ENCODE measurements around the gene ECI1. TPM values are rescaled to one million over a fixed set of nuclear protein-coding genes. Genes with fewer than 3 reads are reported as not detected.
"Not testable (repeated sequence)": the region's sequence is repeated elsewhere in the genome, so short reads cannot be mapped to it uniquely, and the experiment has no call there.

ECI1 gene
- total and polyA plus RNA-seq, 4 donors, result 28.4 to 66.0 (median 47.1) TPM

DNA sequence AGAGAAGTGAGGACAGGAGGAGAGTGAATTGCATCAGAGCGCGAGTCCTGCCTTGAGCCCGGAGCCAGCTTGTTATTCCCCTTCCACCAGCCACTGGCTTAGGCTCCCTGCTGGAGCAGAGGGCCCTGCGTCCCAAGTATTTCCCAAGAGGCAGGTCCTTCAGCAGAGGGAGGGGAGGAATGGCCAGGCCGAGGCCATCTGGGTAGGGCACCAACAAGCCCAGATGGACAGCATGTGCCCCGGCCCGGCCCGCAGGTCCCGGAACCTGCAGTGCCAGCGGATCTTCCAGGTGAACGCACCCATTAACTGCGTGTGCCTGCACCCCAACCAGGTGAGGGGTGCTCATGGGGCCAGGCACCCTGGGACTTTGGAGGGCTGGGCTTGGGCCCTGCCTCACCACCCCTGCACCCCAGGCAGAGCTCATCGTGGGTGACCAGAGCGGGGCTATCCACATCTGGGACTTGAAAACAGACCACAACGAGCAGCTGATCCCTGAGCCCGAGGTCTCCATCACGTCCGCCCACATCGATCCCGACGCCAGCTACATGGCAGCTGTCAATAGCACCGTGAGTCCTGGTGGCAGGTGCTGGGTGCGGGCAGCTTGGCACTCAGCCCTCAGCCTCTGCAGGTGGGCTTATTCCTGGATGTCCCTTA lies 44.5 kb downstream of the ECI1 start:
- DNase-seq, result no peak
- Histone ChIP-seq H3K4me1 (ENCODE audit: control insufficient read depth in 1 of 2, insufficient read depth in 2 of 2, low read length in 2 of 2) (no peaks in the 10 kb centered on the region), H3K9me3 (ENCODE audit: control insufficient read depth, low read length) (no peaks in the 10 kb centered on the region), H3K4me3 (ENCODE audit: low read length in 2 of 2) (no peak overlapping the region), H3K36me3 (ENCODE audit: control insufficient read depth in 1 of 2, insufficient read depth in 2 of 2, low read length in 1 of 2) (no peaks in the 10 kb centered on the region), H3K27ac (ENCODE audit: low read depth in 1 of 2, low read length in 2 of 2) (no peak overlapping the region), H3K27me3 (ENCODE audit: control insufficient read depth in 1 of 2, insufficient read depth in 2 of 2, low read length in 1 of 2) (no peaks in the 10 kb centered on the region)
- intact Hi-C loops (cut with DNase I), result no loop called here
- 89 to 91% methylated on average over 23 of the region's 23 CpGs for WGBS, 2 donors
- ATAC-seq (ENCODE audit: low FRiP score), result no peak

DNA sequence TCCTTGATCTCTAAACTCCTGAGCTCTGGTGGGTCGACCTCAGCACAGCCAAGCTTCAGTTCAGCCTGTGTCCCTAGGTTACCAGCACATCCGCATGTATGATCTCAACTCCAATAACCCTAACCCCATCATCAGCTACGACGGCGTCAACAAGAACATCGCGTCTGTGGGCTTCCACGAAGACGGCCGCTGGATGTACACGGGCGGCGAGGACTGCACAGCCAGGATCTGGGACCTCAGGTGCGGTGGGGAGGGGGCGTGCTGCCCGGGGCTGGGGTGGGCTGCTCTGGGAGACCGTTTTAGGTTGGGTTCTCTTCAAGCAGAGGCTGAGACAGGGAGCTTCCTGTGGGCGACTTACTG lies 45.0 kb downstream of the ECI1 start:
- no peak for DNase-seq
- intact Hi-C loops (cut with DNase I), result no loop called here
- WGBS, 2 donors, result 78 to 83% methylated on average over 18 of the region's 18 CpGs

DNA sequence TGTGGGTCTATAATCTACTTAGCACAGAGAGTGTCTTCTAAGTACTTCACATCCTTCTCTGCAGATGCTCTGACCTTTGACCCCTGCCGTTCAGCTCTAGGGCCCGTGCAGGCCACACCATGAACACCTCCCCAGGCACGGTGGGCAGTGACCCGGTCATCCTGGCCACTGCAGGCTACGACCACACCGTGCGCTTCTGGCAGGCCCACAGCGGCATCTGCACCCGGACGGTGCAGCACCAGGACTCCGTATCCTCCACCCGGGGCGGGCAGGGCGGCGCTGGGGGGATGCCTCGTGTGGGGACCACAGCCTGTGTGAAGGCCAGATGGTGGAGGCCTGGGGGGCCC lies 45.4 kb downstream of the ECI1 start:
- ATAC-seq (ENCODE audit: low FRiP score) (peak; percentile 1), DNase-seq (peak in 1 of 2 donors; percentile 64)
- 5 to 8% methylated on average over 16 of the region's 16 CpGs for WGBS, 2 donors
- H3K9me3 ChIP-seq (ENCODE audit: control insufficient read depth, low read length), result no peaks in the 10 kb centered on the region
- peak overlapping the region; percentile 48 to 70 for H3K4me3 ChIP-seq (ENCODE audit: low read length in 2 of 2)
- H3K4me1 ChIP-seq (ENCODE audit: control insufficient read depth in 1 of 2, insufficient read depth in 2 of 2, low read length in 2 of 2), result no peaks in the 10 kb centered on the region
- H3K36me3 ChIP-seq (ENCODE audit: control insufficient read depth in 1 of 2, insufficient read depth in 2 of 2, low read length in 1 of 2), result no peaks in the 10 kb centered on the region
- intact Hi-C loops (cut with DNase I), result no loop called here
- no peaks in the 10 kb centered on the region for H3K27me3 ChIP-seq (ENCODE audit: control insufficient read depth in 1 of 2, insufficient read depth in 2 of 2, low read length in 1 of 2)
- no peak overlapping the region for H3K27ac ChIP-seq (ENCODE audit: low read depth in 1 of 2, low read length in 2 of 2)

More for the DNA sequence above, 45.0 kb downstream of the ECI1 start:
- no peaks in the 10 kb centered on the region for H3K4me1 ChIP-seq (ENCODE audit: control insufficient read depth in 1 of 2, insufficient read depth in 2 of 2, low read length in 2 of 2)
- no peak for ATAC-seq (ENCODE audit: low FRiP score)
- H3K36me3 ChIP-seq (ENCODE audit: control insufficient read depth in 1 of 2, insufficient read depth in 2 of 2, low read length in 1 of 2), result no peaks in the 10 kb centered on the region
- no peak overlapping the region for H3K4me3 ChIP-seq (ENCODE audit: low read length in 2 of 2)
- no peak overlapping the region for H3K27ac ChIP-seq (ENCODE audit: low read depth in 1 of 2, low read length in 2 of 2)
- no peaks in the 10 kb centered on the region for H3K9me3 ChIP-seq (ENCODE audit: control insufficient read depth, low read length)
- no peaks in the 10 kb centered on the region for H3K27me3 ChIP-seq (ENCODE audit: control insufficient read depth in 1 of 2, insufficient read depth in 2 of 2, low read length in 1 of 2)

DNA sequence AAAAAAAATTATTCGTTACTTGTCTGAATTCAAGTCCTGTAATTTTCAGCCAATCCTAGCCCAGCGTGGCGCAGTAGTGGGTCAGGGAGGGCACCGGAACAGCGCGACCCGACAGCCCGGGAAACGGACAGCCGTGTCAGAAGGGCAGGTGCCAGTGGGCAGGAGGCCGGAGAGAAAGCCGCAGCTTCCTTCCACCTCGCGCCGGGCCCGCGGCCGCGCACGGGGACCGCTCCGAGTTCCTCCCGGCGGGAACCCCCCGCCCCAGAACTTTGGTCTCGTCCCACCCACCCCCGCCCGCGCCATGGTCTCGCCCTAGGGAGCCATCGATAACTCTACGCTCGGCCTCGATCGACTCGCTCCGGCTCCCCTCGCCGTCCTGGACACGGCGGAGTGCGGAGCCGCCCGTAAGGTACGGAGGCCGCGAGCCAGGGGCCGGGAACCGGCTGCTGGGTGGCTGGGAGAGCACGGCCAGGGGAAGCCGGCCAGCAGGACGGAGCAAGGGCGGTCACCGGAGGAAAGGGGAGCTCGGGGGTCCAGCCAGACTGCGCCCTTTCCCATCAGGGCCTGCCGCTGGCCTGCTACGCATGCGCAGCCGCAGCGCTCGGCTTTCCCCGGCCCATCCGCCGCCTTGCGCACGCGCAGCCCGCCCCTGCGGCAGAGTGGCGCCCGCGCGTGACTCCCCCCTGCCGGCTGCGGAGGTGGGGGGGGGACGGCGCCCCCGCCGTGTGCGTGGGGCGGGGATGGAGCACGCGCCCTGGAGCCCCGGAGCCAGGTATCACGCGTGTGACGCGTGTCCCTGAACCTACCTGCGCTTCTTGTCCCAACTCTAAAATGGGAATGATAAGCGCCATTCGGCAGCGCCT lies 46.1 kb downstream of the ECI1 start, which contains the start of gene MLST8:
MLST8 (plus strand) TSS at position 351 of the 863 bp plus-strand sequence. CDS start 632 bp downstream, outside the sequence.
- intact Hi-C loops (cut with DNase I), result no loop called here
- DNase-seq (peak; percentile 92 to 95), ATAC-seq (ENCODE audit: low FRiP score) (peak; percentile 95)
- no peaks in the 10 kb centered on the region for H3K36me3 ChIP-seq (ENCODE audit: control insufficient read depth in 1 of 2, insufficient read depth in 2 of 2, low read length in 1 of 2)
- no peaks in the 10 kb centered on the region for H3K27me3 ChIP-seq (ENCODE audit: control insufficient read depth in 1 of 2, insufficient read depth in 2 of 2, low read length in 1 of 2)
- peak within 1 kb of the TSS; percentile 48 to 70 for H3K4me3 ChIP-seq (ENCODE audit: low read length in 2 of 2)
- no peaks in the 10 kb centered on the region for H3K4me1 ChIP-seq (ENCODE audit: control insufficient read depth in 1 of 2, insufficient read depth in 2 of 2, low read length in 2 of 2)
- no peaks in the 10 kb centered on the region for H3K9me3 ChIP-seq (ENCODE audit: control insufficient read depth, low read length)
- 1% methylated on average over 77 to 93 of the region's 93 CpGs for WGBS, 2 donors
- H3K27ac ChIP-seq (ENCODE audit: low read depth in 1 of 2, low read length in 2 of 2), result peak within 1 kb of the TSS; percentile 16 to 90

DNA sequence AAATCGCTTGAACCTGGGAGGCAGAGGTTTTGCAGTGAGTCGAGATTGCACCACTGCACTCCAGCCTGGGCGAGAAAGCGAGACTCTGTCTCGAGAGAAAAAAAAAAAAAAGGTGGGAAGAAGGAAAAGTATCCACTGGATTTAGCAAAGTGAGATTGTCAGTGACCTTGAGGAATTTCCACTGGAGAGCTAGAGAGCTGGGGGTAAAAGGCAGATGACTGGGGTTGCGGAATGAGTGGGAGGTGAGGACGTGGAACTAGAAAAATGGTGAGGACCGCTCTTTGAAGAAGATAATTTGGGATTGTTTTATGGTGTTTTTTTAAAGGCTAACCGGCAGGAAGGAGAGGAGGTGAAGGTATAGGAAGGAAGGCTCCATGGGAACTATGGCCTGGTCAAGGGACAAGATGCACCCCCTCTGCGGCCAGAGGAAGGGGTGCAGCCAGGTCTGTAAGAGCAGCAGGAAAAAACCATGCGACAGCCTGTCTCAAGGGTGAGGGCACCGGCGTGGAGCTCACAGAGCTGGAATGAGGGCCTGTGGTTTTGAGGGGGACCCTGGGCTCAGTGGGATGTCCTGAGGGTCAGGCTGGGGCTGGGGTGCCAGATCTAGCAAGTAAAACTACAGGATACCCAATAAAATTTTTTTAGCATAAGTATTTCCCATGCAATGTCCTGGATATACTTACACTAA lies 46.8 kb downstream of the ECI1 start:
- intact Hi-C loops (cut with DNase I), result no loop called here
- no peak for DNase-seq
- no peak overlapping the region for H3K27ac ChIP-seq (ENCODE audit: low read depth in 1 of 2, low read length in 2 of 2)

DNA sequence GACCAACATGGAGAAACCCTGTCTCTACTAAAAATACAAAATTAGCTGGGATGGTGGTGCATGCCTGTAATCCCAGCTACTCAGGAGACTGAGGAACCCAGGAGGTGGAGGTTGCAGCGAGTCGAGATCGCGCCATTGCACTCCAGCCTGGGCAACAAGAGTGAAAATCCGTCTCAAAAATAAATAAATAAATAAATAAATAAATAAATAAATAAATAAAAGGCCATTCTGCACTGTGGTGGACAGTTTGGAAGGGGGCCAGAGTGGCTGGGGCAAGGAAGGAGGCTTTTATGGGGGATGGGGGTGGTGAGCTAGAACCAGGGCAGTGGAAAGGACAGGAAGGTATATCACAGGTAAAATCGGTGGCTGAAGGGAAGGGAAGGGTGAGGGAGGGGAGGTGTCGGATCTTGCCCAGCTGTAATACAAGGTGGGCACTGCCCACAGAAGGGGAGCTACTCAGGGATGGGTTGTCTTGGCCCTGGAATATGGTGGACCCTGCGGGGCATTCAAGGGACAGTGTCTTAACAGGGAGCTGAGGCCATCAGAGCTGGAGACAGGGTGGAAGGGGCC lies 48.2 kb downstream of the ECI1 start:
- H3K36me3 ChIP-seq (ENCODE audit: control insufficient read depth in 1 of 2, insufficient read depth in 2 of 2, low read length in 1 of 2); H3K27me3 ChIP-seq (ENCODE audit: control insufficient read depth in 1 of 2, insufficient read depth in 2 of 2, low read length in 1 of 2); H3K27ac ChIP-seq (ENCODE audit: low read depth in 1 of 2, low read length in 2 of 2); intact Hi-C loops (cut with DNase I); ATAC-seq (ENCODE audit: low FRiP score); H3K4me3 ChIP-seq (ENCODE audit: low read length in 2 of 2); H3K4me1 ChIP-seq (ENCODE audit: control insufficient read depth in 1 of 2, insufficient read depth in 2 of 2, low read length in 2 of 2); DNase-seq; H3K9me3 ChIP-seq (ENCODE audit: control insufficient read depth, low read length): not testable (repeated sequence)
- 93 to 95% methylated on average over 8 of the region's 8 CpGs for WGBS, 2 donors

More for the DNA sequence above, 46.8 kb downstream of the ECI1 start:
- Histone ChIP-seq H3K4me1 (ENCODE audit: control insufficient read depth in 1 of 2, insufficient read depth in 2 of 2, low read length in 2 of 2) (no peaks in the 10 kb centered on the region), H3K36me3 (ENCODE audit: control insufficient read depth in 1 of 2, insufficient read depth in 2 of 2, low read length in 1 of 2) (no peaks in the 10 kb centered on the region), H3K4me3 (ENCODE audit: low read length in 2 of 2) (peak overlapping the region; percentile 43 to 70), H3K9me3 (ENCODE audit: control insufficient read depth, low read length) (no peaks in the 10 kb centered on the region), H3K27me3 (ENCODE audit: control insufficient read depth in 1 of 2, insufficient read depth in 2 of 2, low read length in 1 of 2) (no peaks in the 10 kb centered on the region)
- no peak for ATAC-seq (ENCODE audit: low FRiP score)
- WGBS, 2 donors, result 81% methylated on average over 13 of the region's 13 CpGs

DNA sequence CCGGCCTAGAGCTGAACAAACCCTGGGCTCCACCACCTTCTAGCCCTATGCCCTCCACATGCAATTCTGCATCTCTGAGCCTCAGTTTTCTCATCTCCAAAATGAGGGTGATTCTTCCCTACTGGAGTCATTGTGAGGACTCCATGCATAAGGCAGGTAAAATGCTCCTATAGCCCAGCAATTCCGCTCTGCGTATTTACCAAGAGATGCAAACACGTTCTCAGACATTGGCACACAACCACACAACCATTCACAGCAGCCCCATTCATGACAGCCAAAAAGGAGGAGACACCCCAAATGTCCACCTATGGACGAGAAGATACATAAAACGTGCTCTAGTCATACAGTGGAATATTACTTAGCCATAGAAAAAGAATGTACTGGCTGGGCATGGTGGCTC lies 51.1 kb downstream of the ECI1 start:
- 87 to 90% methylated on average over 6 of the region's 6 CpGs for WGBS, 2 donors
- no peaks in the 10 kb centered on the region for H3K9me3 ChIP-seq (ENCODE audit: control insufficient read depth, low read length)

DNA sequence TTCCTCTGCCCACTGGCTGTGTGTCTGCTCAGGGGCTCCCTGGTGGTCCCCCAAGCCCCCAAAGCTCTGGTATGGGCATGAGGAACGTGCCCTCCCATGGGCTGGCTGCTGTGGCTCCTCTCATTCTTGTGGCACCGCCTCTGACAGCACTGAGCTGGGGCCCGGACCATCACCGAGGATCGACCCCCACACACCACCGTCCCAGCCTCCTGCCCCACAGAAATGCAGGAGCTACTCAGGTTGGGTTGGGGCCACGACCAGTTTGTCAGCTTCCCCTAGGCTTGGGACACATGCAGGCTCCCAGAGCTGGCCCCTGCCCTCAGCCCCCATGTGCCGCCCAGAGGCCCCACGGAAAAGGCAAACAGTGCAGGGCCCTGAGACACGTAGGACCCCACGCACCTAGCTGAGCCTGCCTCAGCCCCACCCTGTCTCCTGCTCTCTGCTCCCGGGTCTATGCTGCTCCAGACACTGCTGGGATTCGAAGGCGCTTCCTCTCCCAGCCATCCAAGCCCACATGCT lies 51.7 kb downstream of the ECI1 start:
- no peak for DNase-seq
- 67 to 72% methylated on average over 14 of the region's 14 CpGs for WGBS, 2 donors
- H3K4me1 ChIP-seq (ENCODE audit: control insufficient read depth in 1 of 2, insufficient read depth in 2 of 2, low read length in 2 of 2), result no peaks in the 10 kb centered on the region
- no peak overlapping the region for H3K27ac ChIP-seq (ENCODE audit: low read depth in 1 of 2, low read length in 2 of 2)
- no peaks in the 10 kb centered on the region for H3K27me3 ChIP-seq (ENCODE audit: control insufficient read depth in 1 of 2, insufficient read depth in 2 of 2, low read length in 1 of 2)
- H3K9me3 ChIP-seq (ENCODE audit: control insufficient read depth, low read length), result no peaks in the 10 kb centered on the region
- ATAC-seq (ENCODE audit: low FRiP score), result no peak
- no peaks in the 10 kb centered on the region for H3K36me3 ChIP-seq (ENCODE audit: control insufficient read depth in 1 of 2, insufficient read depth in 2 of 2, low read length in 1 of 2)
- H3K4me3 ChIP-seq (ENCODE audit: low read length in 2 of 2), result no peak overlapping the region
- intact Hi-C loops (cut with DNase I), result no loop called here

More for the DNA sequence above, 51.1 kb downstream of the ECI1 start:
- Histone ChIP-seq H3K36me3 (ENCODE audit: control insufficient read depth in 1 of 2, insufficient read depth in 2 of 2, low read length in 1 of 2) (no peaks in the 10 kb centered on the region), H3K4me3 (ENCODE audit: low read length in 2 of 2) (no peak overlapping the region), H3K27ac (ENCODE audit: low read depth in 1 of 2, low read length in 2 of 2) (no peak overlapping the region), H3K4me1 (ENCODE audit: control insufficient read depth in 1 of 2, insufficient read depth in 2 of 2, low read length in 2 of 2) (no peaks in the 10 kb centered on the region), H3K27me3 (ENCODE audit: control insufficient read depth in 1 of 2, insufficient read depth in 2 of 2, low read length in 1 of 2) (no peaks in the 10 kb centered on the region)
- ATAC-seq (ENCODE audit: low FRiP score) (no peak), DNase-seq (no peak)
- intact Hi-C loops (cut with DNase I), result no loop called here

Measured in aorta (tissue), 5 donors.